IPS DF 4.7 (cell line): Measurements from ENCODE around the gene MIA.
"Not testable (repeated sequence)": the region's sequence is repeated elsewhere in the genome, so short reads cannot be mapped to it uniquely, and the experiment has no call there.

ENCODE experiments used
- DNase-seq: peaks from one replicate; pipeline ENCODE4 v3.0.0-alpha.2; 2013; ENCODE audit warnings: low spot score; ENCODE audit errors: extremely low read depth

The MIA gene

GRCh38 chr19:40750058-40750873 lies 25.1 kb upstream of the MIA start, which contains the start of gene ACTMAP:
TSS of gene ACTMAP (minus strand) at chr19:40750477. CDS start at chr19:40749803, 674 bp downstream.
- peak; percentile 99 for DNase-seq

- peak; percentile 94 for DNase-seq
These were observed 24.3 kb upstream of the MIA start, which contains the start of gene SNRPA for GRCh38 chr19:40750874-40751537. TSS of gene SNRPA (plus strand) at chr19:40751203. CDS start at chr19:40751409, 206 bp downstream.

- no peak for DNase-seq
These were observed 23.0 kb upstream of the MIA start for GRCh38 chr19:40752257-40752781.

- no peak for DNase-seq
These were observed 20.6 kb upstream of the MIA start for GRCh38 chr19:40754611-40755247.

GRCh38 chr19:40755248-40755624 lies 20.1 kb upstream of the MIA start:
- DNase-seq: no peak

- no peak for DNase-seq
These were observed 19.5 kb upstream of the MIA start for GRCh38 chr19:40755791-40756190.

GRCh38 chr19:40756502-40757110 lies 18.7 kb upstream of the MIA start:
- DNase-seq: no peak

- no peak for DNase-seq
These were observed 16.8 kb upstream of the MIA start for GRCh38 chr19:40758491-40758890.

- no peak for DNase-seq
These were observed 16.0 kb upstream of the MIA start for GRCh38 chr19:40759352-40759751.

GRCh38 chr19:40762754-40763470 lies 12.4 kb upstream of the MIA start:
- DNase-seq: no peak

GRCh38 chr19:40763526-40763925 lies 11.8 kb upstream of the MIA start:
- no peak for DNase-seq

- no peak for DNase-seq
These were observed 11.4 kb upstream of the MIA start for GRCh38 chr19:40763963-40764362.

GRCh38 chr19:40766385-40766784 lies 8.9 kb upstream of the MIA start:
- not testable (repeated sequence) for DNase-seq

- no peak for DNase-seq
These were observed 6.5 kb upstream of the MIA start for GRCh38 chr19:40768869-40769268.

GRCh38 chr19:40771101-40771862 lies 4.0 kb upstream of the MIA start:
- DNase-seq: not testable (repeated sequence)

- DNase-seq: no peak
These were observed 306 bp downstream of the MIA start for GRCh38 chr19:40775632-40776022.

- DNase-seq: no peak
These were observed 1.0 kb downstream of the MIA start for GRCh38 chr19:40776364-40776763.

- peak; percentile 76 for DNase-seq
These were observed 1.8 kb downstream of the MIA start for GRCh38 chr19:40776932-40777644.

- no peak for DNase-seq
These were observed 2.3 kb downstream of the MIA start for GRCh38 chr19:40777645-40777936.
